Mononuclear cell (primary cell): Measurements from ENCODE around the gene EHMT2. TPM values are rescaled to one million over a fixed set of nuclear protein-coding genes. Genes with fewer than 3 reads are reported as not detected.

Source experiments
- H3K27me3 ChIP-seq: 2 replicates; pipeline ENCODE4 v1.6.0; 2011; ENCODE audit warnings: low read length, control low read depth; ENCODE audit not compliant: insufficient read depth
- H3K4me1 ChIP-seq: 2 replicates; pipeline ENCODE4 v1.5.1; 2011; ENCODE audit warnings: mild to moderate bottlenecking, low read length, control low read depth; ENCODE audit not compliant: insufficient read depth
- H3K4me3 ChIP-seq: 2 replicates; pipeline ENCODE4 v1.5.1; 2011; ENCODE audit warnings: mild to moderate bottlenecking, low read length, moderate library complexity
- H3K9me3 ChIP-seq: 2 replicates; pipeline ENCODE4 v1.5.1; 2011; ENCODE audit warnings: low read depth, mild to moderate bottlenecking, control low read depth, low read length
- total RNA-seq: library from RNA; depleted of rRNA; stranded (reverse); fragments of >200 nt; gene quantifications from one replicate; pipeline ENCODE4 v1.2.3, GENCODE V29; 2012

The EHMT2 gene
- total RNA-seq, 1 donor = 14.4 TPM

GRCh38 chr6:31887173-31888007 lies 10.1 kb downstream of the EHMT2 start:
- Histone ChIP-seq H3K4me3 (no peak overlapping the region), H3K27me3 (no peaks in the 10 kb centered on the region), H3K9me3 (no peaks in the 10 kb centered on the region), H3K4me1 (no peaks in the 10 kb centered on the region)

GRCh38 chr6:31886541-31886991 lies 10.9 kb downstream of the EHMT2 start:
- H3K9me3 ChIP-seq = no peaks in the 10 kb centered on the region
- H3K4me1 ChIP-seq = no peaks in the 10 kb centered on the region
- no peak overlapping the region for H3K4me3 ChIP-seq
- no peaks in the 10 kb centered on the region for H3K27me3 ChIP-seq

GRCh38 chr6:31884528-31885035 lies 12.9 kb downstream of the EHMT2 start:
- Histone ChIP-seq H3K27me3 (no peaks in the 10 kb centered on the region), H3K4me1 (no peaks in the 10 kb centered on the region), H3K4me3 (no peak overlapping the region), H3K9me3 (no peaks in the 10 kb centered on the region)

- no peaks in the 10 kb centered on the region for H3K4me1 ChIP-seq
- no peaks in the 10 kb centered on the region for H3K27me3 ChIP-seq
- no peak overlapping the region for H3K4me3 ChIP-seq
- no peaks in the 10 kb centered on the region for H3K9me3 ChIP-seq
These were observed 13.8 kb downstream of the EHMT2 start for GRCh38 chr6:31883676-31884075.

GRCh38 chr6:31882344-31882743 lies 15.2 kb downstream of the EHMT2 start:
- H3K4me1 ChIP-seq = no peaks in the 10 kb centered on the region
- H3K4me3 ChIP-seq = no peak overlapping the region
- H3K27me3 ChIP-seq = no peaks in the 10 kb centered on the region
- no peaks in the 10 kb centered on the region for H3K9me3 ChIP-seq

GRCh38 chr6:31881136-31881859 lies 16.2 kb downstream of the EHMT2 start:
- Histone ChIP-seq H3K9me3 (no peaks in the 10 kb centered on the region), H3K4me1 (no peaks in the 10 kb centered on the region), H3K27me3 (no peaks in the 10 kb centered on the region), H3K4me3 (no peak overlapping the region)

GRCh38 chr6:31880616-31881015 lies 16.9 kb downstream of the EHMT2 start:
- H3K9me3 ChIP-seq = no peaks in the 10 kb centered on the region
- no peak overlapping the region for H3K4me3 ChIP-seq
- no peaks in the 10 kb centered on the region for H3K4me1 ChIP-seq
- no peaks in the 10 kb centered on the region for H3K27me3 ChIP-seq

- H3K27me3 ChIP-seq = no peaks in the 10 kb centered on the region
- no peaks in the 10 kb centered on the region for H3K9me3 ChIP-seq
- no peaks in the 10 kb centered on the region for H3K4me1 ChIP-seq
- H3K4me3 ChIP-seq = no peak overlapping the region
These were observed 17.6 kb downstream of the EHMT2 start for GRCh38 chr6:31879901-31880300.

- Histone ChIP-seq H3K4me3 (no peak overlapping the region), H3K9me3 (no peaks in the 10 kb centered on the region), H3K27me3 (no peaks in the 10 kb centered on the region), H3K4me1 (no peaks in the 10 kb centered on the region)
These were observed 18.4 kb downstream of the EHMT2 start for GRCh38 chr6:31879143-31879542.

- no peaks in the 10 kb centered on the region for H3K9me3 ChIP-seq
- no peaks in the 10 kb centered on the region for H3K4me1 ChIP-seq
- no peak within 1 kb of the TSS for H3K4me3 ChIP-seq
- H3K27me3 ChIP-seq = no peaks in the 10 kb centered on the region
These were observed 18.8 kb downstream of the EHMT2 start, which contains the start of gene SLC44A4 for GRCh38 chr6:31878726-31879125. Gene SLC44A4, minus strand, starts transcription at chr6:31878997. Its CDS starts 17 bp downstream, at chr6:31878980.

GRCh38 chr6:31878222-31878621 lies 19.3 kb downstream of the EHMT2 start:
- Histone ChIP-seq H3K4me1 (no peaks in the 10 kb centered on the region), H3K27me3 (no peaks in the 10 kb centered on the region), H3K4me3 (no peak overlapping the region), H3K9me3 (no peaks in the 10 kb centered on the region)

GRCh38 chr6:31877651-31878161 lies 19.8 kb downstream of the EHMT2 start:
- Histone ChIP-seq H3K4me1 (no peaks in the 10 kb centered on the region), H3K4me3 (no peak overlapping the region), H3K27me3 (no peaks in the 10 kb centered on the region)

GRCh38 chr6:31877125-31877650 lies 20.3 kb downstream of the EHMT2 start:
- Histone ChIP-seq H3K27me3 (no peaks in the 10 kb centered on the region), H3K4me3 (no peak overlapping the region), H3K4me1 (no peaks in the 10 kb centered on the region), H3K9me3 (no peaks in the 10 kb centered on the region)

More at GRCh38 chr6:31877651-31878161, 19.8 kb downstream of the EHMT2 start:
- H3K9me3 ChIP-seq = no peaks in the 10 kb centered on the region

GRCh38 chr6:31876357-31876756 lies 21.1 kb downstream of the EHMT2 start:
- H3K27me3 ChIP-seq = no peaks in the 10 kb centered on the region
- H3K4me1 ChIP-seq = no peaks in the 10 kb centered on the region
- H3K9me3 ChIP-seq = no peaks in the 10 kb centered on the region
- H3K4me3 ChIP-seq = no peak overlapping the region

GRCh38 chr6:31875877-31876276 lies 21.6 kb downstream of the EHMT2 start:
- no peaks in the 10 kb centered on the region for H3K4me1 ChIP-seq
- H3K4me3 ChIP-seq = no peak overlapping the region
- H3K9me3 ChIP-seq = no peaks in the 10 kb centered on the region
- H3K27me3 ChIP-seq = no peaks in the 10 kb centered on the region
